ENCODE measurements around the gene MAPK8IP3.

DNA sequence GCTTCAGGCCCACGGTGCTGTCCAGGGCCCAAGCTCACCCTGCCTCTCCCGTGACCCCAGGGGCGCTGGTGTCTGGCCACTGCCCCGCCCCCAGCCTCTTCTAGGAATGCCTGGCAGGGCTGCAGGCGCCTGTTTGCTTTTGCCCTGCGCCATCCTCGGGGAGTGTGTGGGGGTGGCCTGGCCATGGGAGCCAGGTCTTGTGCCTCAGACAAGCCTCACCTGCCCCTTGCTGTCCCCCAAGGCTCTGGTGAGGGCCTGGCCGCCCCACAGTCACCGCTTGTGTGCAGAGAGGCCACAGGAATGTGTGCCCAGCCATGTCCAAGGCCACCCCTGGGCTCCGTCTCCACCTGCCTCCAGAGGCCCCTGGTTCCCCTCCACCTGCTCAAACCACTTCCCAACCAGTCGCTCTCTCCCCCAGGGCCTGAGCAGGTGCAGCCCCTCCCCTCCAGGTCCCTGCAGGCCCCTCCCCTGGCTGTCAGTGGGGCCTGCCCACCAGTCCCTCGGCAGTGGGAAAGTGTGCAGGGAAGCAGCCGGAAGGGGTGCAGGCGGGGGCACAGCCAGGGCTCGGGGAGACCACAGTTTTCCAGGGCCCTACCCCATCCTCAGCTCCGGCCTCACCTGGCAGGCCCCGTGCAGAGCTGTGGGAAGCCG is 88.4 kb downstream of the MAPK8IP3 start:
- TF ChIP-seq, protein P1, sequence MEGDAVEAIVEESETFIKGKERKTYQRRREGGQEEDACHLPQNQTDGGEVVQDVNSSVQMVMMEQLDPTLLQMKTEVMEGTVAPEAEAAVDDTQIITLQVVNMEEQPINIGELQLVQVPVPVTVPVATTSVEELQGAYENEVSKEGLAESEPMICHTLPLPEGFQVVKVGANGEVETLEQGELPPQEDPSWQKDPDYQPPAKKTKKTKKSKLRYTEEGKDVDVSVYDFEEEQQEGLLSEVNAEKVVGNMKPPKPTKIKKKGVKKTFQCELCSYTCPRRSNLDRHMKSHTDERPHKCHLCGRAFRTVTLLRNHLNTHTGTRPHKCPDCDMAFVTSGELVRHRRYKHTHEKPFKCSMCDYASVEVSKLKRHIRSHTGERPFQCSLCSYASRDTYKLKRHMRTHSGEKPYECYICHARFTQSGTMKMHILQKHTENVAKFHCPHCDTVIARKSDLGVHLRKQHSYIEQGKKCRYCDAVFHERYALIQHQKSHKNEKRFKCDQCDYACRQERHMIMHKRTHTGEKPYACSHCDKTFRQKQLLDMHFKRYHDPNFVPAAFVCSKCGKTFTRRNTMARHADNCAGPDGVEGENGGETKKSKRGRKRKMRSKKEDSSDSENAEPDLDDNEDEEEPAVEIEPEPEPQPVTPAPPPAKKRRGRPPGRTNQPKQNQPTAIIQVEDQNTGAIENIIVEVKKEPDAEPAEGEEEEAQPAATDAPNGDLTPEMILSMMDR (IDR thresholded peaks at IDR 0.05; ENCODE audit: low read depth, low read length): no peak
- no peak for TF ChIP-seq EZH2phosphoT487 (IDR thresholded peaks at IDR 0.05; ENCODE audit: low read depth)
